Stimulated activated naive CD4-positive, alpha-beta T cell treated with Interleukin-2 at 50 U/mL for 16 hours (primary cell): ENCODE data around the gene KATNIP.
A peak's percentile ranks its signal among the peaks of the same experiment; 100 is the strongest.

Source experiments
- DNase-seq: peaks from one replicate; lab custom pipeline; 2025; lab: John Stamatoyannopoulos, UW

KATNIP gene

DNA sequence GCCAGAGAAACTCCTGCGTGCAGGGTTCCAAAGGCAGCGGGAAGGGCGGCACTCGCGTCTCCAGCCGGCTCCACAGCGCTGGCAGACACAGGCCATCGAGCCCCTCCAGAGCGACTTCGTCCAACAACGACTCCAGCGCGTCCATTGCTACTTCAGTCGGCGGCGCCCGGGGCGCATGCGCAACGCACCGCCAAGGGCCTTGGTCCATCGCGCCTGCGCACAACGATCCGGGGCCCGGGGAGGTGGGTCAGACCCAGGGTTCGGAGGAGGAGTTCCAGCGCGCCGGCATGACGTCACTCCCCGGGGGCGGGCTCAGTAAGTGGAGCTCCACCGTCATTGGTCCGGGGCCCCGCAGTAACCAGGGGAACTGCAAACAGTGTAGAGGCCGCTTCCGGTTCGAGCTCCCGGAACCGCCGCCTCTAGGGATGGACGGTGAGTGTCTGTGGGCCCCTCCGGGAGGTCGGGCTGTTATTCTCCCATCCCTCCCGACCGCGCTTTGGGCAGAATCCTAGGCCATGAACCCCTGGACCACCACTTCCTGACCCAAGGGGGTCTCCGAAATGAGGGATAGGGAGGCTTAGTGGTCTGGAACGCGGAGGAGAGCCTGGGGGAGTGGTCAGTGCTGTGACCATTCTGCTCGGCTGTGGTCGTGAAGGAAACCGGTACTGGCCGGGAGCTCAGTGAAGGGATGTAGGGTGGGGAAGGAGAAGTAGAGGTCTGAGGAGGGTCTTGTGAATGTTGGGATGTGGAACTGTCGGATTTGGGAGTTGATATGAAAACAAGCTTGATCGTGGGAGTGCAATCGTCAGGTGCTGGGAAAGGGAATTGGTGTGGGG, at the start of gene KATNIP, which contains the start of gene GTF3C1:
Gene KATNIP, plus strand, starts transcription at position 399 of the 836 bp plus-strand sequence. Its CDS starts 27 bp downstream, at position 426.
Gene GTF3C1, minus strand, starts transcription at position 168 of the 836 bp plus-strand sequence. Its CDS starts 23 bp downstream, at position 145.
- peak; percentile 100 for DNase-seq

DNA sequence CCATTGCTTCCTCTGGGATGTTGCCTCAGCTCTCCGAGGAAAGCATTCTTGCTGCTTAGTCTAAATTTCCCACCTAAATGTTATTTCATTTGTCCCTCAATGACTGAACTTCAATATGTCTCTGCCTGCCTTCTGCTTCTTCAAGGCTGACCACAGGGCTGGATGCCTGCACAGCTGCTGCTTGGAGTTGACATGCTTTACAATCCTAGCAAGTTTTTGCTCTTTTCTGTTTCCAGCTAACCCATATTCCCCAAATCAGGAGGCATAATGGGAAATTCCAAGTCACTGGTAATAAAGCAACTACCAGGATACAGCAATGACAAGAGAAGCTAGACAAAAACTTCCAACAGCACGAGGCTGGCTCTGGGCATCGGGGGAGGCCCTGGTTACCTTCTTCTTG, 49.1 kb upstream of the KATNIP start:
- DNase-seq = no peak

DNA sequence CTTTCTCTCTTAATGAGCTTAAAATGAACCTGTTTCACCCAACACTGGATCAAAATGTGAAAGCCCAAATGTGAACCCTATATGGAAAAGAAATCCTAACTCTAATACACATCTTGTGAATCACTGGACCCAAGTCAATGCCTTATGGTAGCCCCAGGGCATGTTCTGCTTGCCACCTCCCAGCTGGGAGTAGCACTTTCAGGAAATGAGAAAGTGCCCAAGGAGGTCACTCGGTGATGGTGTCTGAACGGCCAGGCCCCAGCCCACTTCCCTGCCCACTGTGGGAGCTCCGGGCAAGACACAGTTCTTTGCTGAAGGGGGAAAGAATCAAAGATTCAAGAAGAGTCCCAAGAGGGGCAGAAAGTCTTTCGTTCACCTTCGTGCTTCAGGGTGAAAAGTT, 46.3 kb upstream of the KATNIP start:
- DNase-seq = no peak

DNA sequence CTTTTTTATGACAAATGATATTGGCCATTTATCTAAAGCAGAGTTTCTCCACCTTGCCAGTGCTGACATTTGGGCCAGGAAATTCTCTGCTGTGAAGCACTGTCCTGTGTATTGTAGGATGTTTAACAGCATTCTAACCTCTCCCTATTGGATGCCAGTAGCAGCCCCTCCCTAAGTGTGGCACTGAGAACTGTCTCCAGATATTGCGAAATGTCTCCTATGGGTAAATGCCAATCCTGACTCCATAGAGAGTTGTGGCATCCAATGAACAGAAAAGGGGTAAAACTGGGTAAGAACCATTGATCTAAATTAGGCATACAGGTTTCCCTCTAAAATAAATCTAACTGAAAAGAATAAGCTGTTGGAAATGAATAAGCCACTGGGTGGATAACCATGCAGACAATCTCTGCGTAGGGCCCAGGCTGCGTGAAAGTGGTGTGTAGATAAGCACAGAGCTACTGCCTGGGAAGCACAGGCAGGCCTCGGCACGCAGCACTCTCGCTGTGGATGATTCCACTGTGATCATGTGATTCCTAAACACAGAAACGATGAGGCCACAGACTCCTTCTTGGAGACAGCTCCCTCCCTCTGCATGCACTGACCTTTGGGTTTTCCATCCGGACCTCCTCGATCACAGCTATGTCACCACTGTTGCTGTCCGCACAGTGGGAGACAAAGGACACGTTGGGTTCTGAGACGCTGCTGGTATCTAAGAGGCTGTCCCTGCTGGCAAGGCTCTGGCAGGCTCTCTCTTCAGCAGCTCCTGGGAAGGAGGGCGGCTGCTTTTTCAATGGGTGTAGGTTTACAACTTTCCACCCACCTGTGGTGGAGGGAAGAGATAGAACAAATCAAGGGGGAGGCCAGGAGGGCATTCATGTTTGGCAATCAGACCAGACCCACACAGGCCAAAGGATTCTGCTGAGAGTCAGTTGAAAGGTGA, 44.4 kb upstream of the KATNIP start:
- no peak for DNase-seq

- no peak for DNase-seq
Observed at GRCh38 chr16:27506771-27507170, 43.2 kb upstream of the KATNIP start.

GRCh38 chr16:27508476-27508875, 41.5 kb upstream of the KATNIP start:
- DNase-seq = no peak

- no peak for DNase-seq
Observed at GRCh38 chr16:27511657-27512448, 38.1 kb upstream of the KATNIP start.

DNA sequence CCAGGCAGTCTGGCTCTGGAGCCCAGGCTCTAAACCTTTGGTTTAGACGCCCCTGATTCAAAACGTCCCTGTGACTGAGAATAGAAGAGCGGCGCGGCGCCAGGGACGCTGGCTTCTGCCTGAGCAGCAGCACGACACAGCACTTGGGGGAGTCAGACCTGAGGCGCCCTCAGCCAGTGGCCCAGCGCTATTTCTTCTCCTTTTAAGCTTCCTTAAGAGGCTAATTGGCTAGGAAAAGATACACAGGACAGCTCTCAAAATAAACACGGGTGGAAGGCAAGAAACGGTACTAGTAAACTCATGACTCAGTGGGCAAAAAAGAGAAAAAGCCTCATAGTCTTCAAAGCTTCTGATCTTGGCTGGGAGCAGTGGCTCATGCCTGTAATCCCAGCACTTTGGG, 35.1 kb upstream of the KATNIP start:
- no peak for DNase-seq

DNA sequence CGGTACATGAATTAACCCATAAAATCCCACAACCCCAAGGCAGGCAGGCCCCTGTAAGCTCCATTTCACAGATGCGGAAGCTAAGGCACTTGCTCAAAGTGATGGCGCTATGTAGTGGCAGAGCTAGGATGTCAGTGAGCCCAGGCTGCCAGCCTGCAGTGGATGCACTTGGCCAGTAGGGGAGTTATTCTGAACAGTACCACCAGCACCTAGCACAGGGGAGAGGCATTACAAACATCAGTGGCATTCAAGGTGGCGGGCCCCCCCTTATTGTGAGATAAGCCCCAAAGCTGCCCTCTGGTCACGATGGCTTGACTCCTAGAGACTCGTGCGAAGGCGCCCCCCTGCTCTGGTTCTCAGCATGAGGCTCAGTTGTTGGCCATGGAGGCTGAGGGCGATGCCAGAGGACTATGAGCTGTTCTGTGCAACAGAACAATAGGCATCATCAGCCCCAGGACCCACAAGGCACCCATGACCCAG, 34.0 kb upstream of the KATNIP start:
- DNase-seq = no peak

DNA sequence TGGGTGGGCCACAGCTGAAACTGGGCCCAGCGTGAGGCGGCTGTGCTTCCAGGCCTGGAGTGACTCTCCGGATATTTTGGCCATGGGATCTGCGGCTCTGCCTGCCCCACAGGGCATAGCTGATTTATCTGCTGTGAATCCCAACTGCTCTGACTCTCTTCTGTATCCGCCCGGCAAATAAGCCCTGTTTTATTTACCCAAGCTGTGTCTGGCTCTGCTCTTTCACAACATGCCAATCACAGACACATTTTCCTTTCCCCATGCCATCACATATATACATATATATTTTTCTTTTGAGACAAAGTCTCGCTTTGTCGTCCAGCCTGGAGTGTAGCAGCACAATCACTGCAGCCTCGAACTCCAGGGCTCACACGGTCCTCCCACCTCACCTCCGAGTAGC, 33.6 kb upstream of the KATNIP start:
- DNase-seq = no peak

GRCh38 chr16:27517664-27518063, 32.3 kb upstream of the KATNIP start:
- no peak for DNase-seq

DNA sequence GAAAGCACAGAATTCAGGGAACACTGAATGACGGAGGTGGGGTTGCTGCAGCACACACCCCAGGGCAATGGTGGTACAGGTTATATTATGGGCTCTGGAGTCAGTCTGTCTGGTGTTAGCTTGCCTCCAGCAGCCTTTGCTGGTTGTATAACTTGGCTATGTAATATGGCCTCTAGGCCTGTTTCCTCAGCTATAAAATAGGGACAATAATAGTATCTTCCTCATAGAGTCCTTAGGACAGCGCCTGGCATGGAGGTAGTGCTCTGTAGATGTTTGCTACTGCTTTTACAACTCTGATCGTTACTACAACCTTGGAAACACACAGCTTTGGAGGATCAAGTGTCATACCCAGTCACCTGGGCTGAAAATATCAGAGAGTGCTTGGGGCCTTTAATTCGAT, 31.7 kb upstream of the KATNIP start:
- no peak for DNase-seq

- DNase-seq = no peak
Observed at GRCh38 chr16:27520982-27521673, 28.8 kb upstream of the KATNIP start.

DNA sequence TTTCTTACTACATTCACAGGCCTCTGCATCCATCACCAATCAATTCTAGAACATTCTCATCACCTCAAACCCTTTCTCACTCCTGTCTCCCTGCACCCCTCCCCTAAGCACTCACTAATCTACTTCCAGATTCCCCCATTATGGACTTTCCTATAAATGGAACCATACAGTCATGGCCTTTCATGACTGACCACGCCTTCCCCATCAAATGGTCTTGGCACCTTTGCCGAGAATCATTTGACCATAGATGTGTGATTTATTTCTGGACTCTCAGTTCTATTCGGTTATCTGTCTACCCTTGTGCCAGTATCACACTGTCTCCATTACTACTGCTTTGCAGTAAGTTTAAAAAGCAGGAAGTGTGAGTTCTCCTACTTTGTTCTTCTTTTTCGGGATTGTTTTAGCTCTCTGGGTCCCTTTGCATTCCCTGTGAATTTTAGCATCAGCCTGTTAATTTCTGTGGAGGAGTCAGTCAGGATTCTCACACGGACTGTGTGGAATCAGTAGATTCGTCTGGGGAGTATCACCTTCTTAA, 27.7 kb upstream of the KATNIP start:
- no peak for DNase-seq

- DNase-seq = no peak
Observed at GRCh38 chr16:27526180-27526579, 23.8 kb upstream of the KATNIP start.

GRCh38 chr16:27528294-27528693, 21.6 kb upstream of the KATNIP start:
- no peak for DNase-seq

- DNase-seq = no peak
Observed at GRCh38 chr16:27529962-27530361, 20.0 kb upstream of the KATNIP start.

DNA sequence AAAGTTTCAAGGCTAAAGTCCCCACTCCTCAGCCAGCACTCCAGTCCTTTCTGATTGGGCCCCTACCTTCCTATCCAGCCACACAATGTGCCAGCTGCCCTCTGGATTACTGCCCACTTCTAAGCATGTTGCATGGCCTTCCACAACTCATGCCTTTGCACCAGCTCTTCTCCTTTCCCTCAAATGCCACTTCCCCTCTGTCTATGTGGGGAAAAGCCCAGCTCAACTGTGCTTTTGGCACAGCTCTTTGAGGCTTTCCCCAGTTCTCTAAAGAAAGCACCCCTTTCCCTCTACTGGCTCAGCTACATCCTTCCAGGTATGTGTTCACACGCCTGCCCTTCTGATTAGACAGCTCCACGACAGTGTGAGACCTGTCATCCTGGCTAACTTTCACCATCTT, 18.8 kb upstream of the KATNIP start:
- no peak for DNase-seq

DNA sequence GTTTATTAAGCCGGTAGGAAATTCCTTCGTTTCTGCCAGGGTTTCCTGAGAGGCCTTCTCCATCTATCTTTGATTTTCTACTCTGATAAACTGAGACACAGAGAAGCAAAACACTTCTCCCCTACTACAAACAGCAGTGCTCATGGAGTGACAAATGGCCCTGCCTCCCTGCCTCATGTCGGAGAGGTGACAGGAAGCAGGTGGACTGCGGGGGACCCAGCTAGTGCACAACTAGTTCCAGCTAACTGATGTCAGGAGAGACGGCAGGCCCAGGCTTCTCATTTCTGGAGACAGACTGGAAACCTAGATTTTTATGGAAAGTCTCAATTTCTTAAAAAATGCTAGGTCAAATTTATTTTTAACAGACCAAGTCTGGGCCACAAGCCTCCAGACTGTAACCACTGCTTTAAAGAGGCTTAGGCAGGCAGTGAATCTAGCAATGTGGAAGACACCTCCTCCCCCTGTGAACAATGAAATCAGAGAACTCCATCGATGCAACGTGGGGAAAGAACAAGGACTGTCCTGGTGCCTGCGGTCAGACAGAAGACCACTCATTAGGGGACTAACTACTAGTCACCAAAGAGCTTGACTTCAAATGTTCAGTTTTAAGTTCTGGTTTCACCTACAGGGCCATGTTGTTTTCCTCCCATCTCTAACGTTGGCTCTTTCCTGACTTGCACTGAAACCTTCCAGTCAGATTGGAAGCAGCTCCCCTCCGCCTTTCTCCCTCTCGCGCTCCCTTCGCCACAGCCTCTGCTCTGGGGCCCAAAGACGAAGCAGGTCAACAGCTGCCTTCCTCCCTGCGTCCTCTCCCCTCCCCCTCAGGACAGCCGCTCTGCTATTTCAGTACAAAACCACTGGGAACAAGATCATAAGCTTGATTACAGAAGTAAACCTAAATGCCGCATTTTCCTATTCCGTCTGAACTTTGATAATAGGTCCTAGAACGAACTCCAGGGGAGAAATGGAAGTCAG, 17.8 kb upstream of the KATNIP start:
- no peak for DNase-seq

DNA sequence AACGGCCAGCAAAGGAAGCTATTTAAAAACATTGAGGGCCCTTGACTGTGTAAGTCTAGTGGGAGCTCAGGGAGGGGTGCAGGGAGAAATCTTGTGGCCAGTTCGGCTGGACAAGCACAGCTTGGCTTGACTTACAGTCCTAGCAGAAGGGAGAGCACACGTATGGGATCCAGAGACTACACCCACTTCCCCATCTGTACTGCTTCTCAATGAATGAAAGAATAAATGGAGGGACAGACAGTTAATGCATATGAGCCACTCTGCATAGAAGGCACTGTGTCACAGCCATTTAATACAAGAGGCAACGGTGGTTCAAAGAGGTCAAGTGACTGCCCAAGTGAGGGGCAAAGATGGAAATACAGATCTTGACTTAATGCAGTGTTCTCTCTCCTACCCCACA, 15.7 kb upstream of the KATNIP start:
- DNase-seq = no peak
